HuH-7.5 (cell line): ENCODE results near the gene EEF1AKMT2.
A peak's percentile ranks its signal among the peaks of the same experiment; 100 is the strongest.
"Not testable (repeated sequence)": the region's sequence is repeated elsewhere in the genome, so short reads cannot be mapped to it uniquely, and the experiment has no call there.

Experiments used
- DNase-seq: peaks from one replicate; pipeline ENCODE4 v3.0.0; 2011; ENCODE audit warnings: low spot score

Gene EEF1AKMT2

DNA sequence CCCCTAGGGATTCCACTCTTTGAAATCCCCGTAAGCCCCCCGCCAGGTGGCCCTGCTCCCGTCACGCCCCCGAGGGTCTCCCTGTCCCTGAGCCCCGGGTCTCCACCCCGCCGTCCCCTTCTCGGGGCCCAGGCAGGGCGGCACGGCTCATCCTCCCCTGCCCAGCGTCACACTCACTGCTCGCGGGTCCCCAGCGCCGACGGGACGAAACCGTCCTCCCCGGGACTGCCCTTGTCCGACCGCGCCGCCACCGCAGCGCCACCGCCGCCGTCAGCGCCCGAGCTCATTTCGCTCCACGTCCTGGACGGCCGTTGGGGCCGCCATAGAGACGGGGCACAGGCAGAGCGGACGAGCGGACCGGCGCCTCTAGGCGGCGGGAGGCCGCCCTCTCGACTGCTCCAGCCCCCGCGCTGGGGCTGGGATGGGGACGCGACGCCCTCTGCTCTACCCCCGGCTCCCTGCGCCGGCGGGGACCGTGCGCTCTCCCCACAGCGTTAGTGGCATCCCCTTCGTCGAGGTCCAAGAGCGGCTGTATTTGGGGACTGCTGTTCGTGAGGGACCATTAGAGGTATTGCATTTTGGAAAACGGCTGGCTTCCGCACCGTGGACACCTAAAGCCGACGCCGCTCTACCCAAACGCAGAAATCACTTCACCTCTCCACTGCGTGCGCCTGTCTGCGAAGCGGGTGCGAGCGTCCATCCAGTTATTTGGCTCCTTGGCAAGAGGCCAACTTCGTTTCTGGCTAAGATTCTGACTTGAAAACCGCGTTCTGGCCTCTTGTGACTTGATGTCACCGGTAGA, at the start of gene EEF1AKMT2:
Gene EEF1AKMT2, minus strand, starts transcription at position 341 of the 802 bp plus-strand sequence. Its CDS starts 54 bp downstream, at position 287.
- peak; percentile 80 for DNase-seq

GRCh38 chr10:124837687-124838086, 46.0 kb upstream of the EEF1AKMT2 start:
- no peak for DNase-seq

- DNase-seq = no peak
These were observed 39.4 kb upstream of the EEF1AKMT2 start for GRCh38 chr10:124831116-124831515.

DNA sequence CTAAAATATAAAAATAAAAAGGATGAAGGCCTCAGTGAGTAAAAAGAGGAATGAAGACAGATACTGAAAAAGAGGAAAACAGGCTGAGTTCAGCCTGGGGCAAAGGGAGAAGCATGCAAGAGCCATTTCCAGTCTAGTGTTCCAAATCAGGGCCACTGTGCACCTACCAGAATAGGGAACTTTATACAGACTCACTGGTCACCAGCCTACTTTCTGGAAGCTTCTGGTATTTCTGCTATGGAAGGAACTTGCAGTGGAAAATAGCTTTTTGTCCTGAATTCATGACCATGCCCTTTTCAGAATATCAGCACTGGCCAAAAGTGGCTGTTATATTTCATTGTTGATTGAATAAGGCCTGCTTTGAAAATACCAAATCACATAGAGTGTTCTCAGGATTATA, 38.8 kb upstream of the EEF1AKMT2 start:
- no peak for DNase-seq

DNA sequence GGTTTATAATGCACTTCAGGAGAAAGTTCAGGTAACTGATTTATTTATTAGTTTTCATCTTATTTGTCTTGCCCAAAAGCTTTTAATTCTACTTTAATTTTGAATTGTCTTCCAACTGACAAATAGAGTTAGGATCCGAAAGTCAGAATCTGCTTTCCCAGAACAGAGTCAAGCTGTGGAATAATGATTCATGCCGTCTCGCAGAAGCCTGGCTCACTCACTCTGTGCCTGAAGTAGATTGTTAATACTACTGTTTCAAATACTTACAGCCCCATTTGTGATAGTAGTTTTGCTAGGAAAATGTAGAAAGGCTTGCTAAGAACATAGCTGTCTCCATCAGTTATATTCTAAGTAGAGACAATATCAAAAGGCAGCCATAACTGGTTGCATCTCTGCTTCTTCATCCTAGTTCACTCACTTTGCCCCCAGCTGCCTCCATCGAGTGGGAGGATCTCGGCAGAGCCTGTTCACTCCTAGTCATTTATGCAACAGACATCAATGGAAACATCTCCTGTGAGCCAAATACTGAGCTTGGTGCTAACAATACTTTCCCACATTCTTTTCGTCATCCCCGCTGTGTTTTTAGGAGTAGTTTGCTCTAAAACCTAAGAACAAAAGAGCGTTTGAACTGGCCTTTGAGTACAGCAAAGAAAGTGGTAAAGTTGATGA, 37.9 kb upstream of the EEF1AKMT2 start:
- no peak for DNase-seq

- DNase-seq = no peak
These were observed 35.8 kb upstream of the EEF1AKMT2 start for GRCh38 chr10:124827474-124827873.

- no peak for DNase-seq
These were observed 34.6 kb upstream of the EEF1AKMT2 start for GRCh38 chr10:124826262-124826661.

- no peak for DNase-seq
These were observed 34.0 kb upstream of the EEF1AKMT2 start for GRCh38 chr10:124825702-124826101.

DNA sequence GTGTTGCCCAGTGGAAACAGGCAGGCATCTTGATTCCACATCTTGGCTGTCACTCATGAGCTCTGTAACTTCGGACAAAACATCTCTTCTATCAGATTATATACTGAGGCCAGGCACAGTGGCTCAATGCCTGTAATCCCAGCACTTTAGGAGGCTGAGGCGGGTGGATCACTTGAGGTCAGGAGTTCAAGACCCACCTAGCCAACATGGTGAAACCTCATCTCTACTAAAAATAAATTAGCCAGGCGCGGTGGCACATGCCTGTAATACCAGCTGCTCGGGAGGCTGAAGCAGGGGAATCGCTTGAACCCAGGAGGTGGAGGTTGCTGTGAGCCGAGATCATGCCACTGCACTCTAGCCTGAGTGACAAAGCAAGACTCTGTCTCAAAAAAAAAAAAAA, 33.2 kb upstream of the EEF1AKMT2 start:
- DNase-seq = not testable (repeated sequence)

GRCh38 chr10:124824507-124824906, 32.8 kb upstream of the EEF1AKMT2 start:
- DNase-seq = no peak

DNA sequence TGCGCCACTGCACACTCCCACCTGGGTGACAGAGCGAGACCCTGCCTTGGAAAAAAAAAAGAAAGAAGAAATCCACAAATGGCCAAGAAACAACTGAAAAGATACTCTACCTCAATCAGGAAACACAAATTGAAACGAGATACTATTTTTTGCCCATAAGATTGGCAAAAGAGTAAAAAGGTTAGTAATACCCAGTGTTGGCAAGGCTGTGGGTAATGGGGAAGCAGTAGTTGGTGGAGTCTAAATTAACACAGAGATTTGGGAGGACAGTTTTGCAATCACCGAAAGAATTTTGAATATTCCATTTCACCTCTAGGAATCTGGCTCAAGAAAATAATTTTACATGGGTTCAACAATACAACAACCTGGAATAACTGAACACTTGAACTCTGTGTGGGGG, 29.8 kb upstream of the EEF1AKMT2 start:
- no peak for DNase-seq

- no peak for DNase-seq
These were observed 28.4 kb upstream of the EEF1AKMT2 start for GRCh38 chr10:124820121-124820520.

DNA sequence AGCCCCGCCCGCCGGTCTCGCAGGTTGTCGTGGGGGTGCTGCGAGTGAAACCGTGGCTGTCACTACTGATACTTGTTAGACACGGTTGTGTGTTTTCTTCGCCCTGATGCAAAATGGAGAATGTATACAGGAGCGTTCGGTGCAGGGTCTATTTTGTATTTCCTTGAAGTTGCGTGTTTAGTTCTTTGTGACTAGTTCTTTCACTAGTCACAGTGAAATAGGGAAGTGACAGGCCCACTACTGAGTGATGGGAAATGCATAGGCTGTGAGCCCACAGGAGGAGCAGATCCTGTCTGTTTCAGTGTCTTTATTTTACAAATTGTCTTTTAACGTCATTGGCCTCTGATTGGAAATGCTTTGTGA, 10.6 kb upstream of the EEF1AKMT2 start:
- peak; percentile 11 for DNase-seq

GRCh38 chr10:124799211-124799610, 7.5 kb upstream of the EEF1AKMT2 start:
- no peak for DNase-seq

- no peak for DNase-seq
These were observed 7.1 kb upstream of the EEF1AKMT2 start for GRCh38 chr10:124798781-124799180.

- peak; percentile 8 for DNase-seq
These were observed 6.7 kb upstream of the EEF1AKMT2 start for GRCh38 chr10:124798364-124798763.

- DNase-seq = no peak
These were observed 1.3 kb upstream of the EEF1AKMT2 start for GRCh38 chr10:124792998-124793352.

GRCh38 chr10:124782900-124783299, 8.8 kb downstream of the EEF1AKMT2 start:
- DNase-seq = not testable (repeated sequence)

DNA sequence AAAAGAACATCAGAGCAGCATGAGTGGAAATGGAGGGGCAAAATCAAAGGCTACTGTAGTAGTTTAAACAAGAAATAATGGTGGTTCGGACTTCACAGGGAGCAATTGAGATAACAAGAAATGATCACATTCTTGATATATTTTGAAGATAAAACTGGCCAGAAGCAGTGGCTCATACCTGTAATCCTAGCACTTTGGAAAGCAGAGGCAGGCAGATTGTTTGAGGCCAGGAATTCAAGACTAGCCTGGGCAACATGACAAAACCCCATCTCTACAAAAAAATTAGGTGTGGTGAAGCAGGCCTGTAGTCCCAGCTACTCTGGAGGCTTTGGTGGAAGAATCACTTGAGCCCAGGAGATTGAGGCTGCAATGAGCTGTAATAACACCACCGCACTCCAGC, 22.9 kb downstream of the EEF1AKMT2 start:
- no peak for DNase-seq

GRCh38 chr10:124765256-124765655, 26.4 kb downstream of the EEF1AKMT2 start:
- no peak for DNase-seq

DNA sequence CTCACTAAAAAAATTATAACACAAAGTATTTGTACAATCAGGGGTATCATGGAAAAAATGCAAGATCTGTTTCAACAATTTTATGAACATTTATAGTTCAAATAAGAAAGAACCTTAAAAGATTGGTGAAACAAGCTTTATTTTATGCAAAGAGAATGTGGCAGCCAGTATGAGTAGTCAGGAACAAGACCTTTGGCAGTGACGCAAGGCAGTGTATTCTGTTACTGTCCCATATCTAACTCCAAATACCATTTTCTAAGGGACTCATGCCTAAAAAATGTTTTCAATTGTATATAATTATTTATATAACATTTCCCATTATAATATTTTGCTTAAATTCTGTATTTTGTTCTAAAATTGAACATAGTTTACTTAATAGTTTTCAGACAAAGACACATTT, 28.4 kb downstream of the EEF1AKMT2 start:
- DNase-seq = no peak

DNA sequence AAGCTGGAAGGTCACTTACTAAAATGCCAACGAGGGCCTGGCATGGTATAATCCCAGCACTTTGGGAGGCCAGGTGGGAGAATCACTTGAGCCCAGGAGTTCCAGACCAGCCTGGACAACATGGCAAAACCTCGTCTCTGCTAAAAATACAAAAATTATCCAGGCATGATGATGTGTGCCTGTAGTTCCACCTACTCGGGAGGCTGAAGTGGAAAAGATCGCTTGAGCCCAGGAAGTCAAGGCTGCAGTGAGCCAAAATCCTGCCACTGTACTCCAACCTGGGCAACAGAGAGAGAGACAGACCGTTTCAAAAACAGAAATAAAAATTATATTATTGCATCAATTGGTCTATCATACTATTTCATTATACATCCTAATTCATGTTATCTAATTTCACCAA, 29.4 kb downstream of the EEF1AKMT2 start:
- no peak for DNase-seq

- DNase-seq = no peak
These were observed 35.4 kb downstream of the EEF1AKMT2 start for GRCh38 chr10:124756156-124756903.
